ENCODE measurements around the gene STAMBP.
"Not testable (repeated sequence)": the region's sequence is repeated elsewhere in the genome, so short reads cannot be mapped to it uniquely, and the experiment has no call there.

The STAMBP gene

GRCh38 chr2:73836141-73836943 lies 7.6 kb downstream of the STAMBP start:
- no peak for DNase-seq (ENCODE audit: low spot score)

- no peak for DNase-seq (ENCODE audit: low spot score)
These were observed 9.3 kb downstream of the STAMBP start for GRCh38 chr2:73837847-73838585.

- DNase-seq (ENCODE audit: low spot score) = no peak
These were observed 10.3 kb downstream of the STAMBP start for GRCh38 chr2:73838889-73839534.

- DNase-seq (ENCODE audit: low spot score) = no peak
These were observed 11.1 kb downstream of the STAMBP start for GRCh38 chr2:73839653-73840411.

- DNase-seq (ENCODE audit: low spot score) = no peak
These were observed 13.4 kb downstream of the STAMBP start for GRCh38 chr2:73841912-73842738.

- no peak for DNase-seq (ENCODE audit: low spot score)
These were observed 13.9 kb downstream of the STAMBP start for GRCh38 chr2:73842739-73843019.

- no peak for DNase-seq (ENCODE audit: low spot score)
These were observed 15.3 kb downstream of the STAMBP start for GRCh38 chr2:73844087-73844486.

GRCh38 chr2:73850009-73850408 lies 21.2 kb downstream of the STAMBP start:
- DNase-seq (ENCODE audit: low spot score) = no peak

- DNase-seq (ENCODE audit: low spot score) = no peak
These were observed 22.5 kb downstream of the STAMBP start for GRCh38 chr2:73851274-73851673.

GRCh38 chr2:73852020-73852419 lies 23.3 kb downstream of the STAMBP start:
- DNase-seq (ENCODE audit: low spot score) = no peak

- DNase-seq (ENCODE audit: low spot score) = no peak
These were observed 26.8 kb downstream of the STAMBP start for GRCh38 chr2:73855526-73855925.

- no peak for DNase-seq (ENCODE audit: low spot score)
These were observed 27.5 kb downstream of the STAMBP start for GRCh38 chr2:73856214-73856613.

GRCh38 chr2:73859721-73860586 lies 31.2 kb downstream of the STAMBP start:
- no peak for DNase-seq (ENCODE audit: low spot score)

- no peak for DNase-seq (ENCODE audit: low spot score)
These were observed 34.2 kb downstream of the STAMBP start for GRCh38 chr2:73862987-73863386.

GRCh38 chr2:73868204-73868978 lies 39.6 kb downstream of the STAMBP start:
- DNase-seq (ENCODE audit: low spot score) = no peak

- no peak for DNase-seq (ENCODE audit: low spot score)
These were observed 41.3 kb downstream of the STAMBP start for GRCh38 chr2:73870084-73870483.

- no peak for DNase-seq (ENCODE audit: low spot score)
These were observed 48.5 kb downstream of the STAMBP start for GRCh38 chr2:73877071-73877802.

GRCh38 chr2:73877984-73878383 lies 49.2 kb downstream of the STAMBP start:
- DNase-seq (ENCODE audit: low spot score) = not testable (repeated sequence)

- no peak for DNase-seq (ENCODE audit: low spot score)
These were observed 56.6 kb downstream of the STAMBP start for GRCh38 chr2:73885406-73885805.

All from SK-N-DZ (cell line).